Fibroblast of lung (primary cell): ENCODE results near the gene OLIG1. TPM values are rescaled to one million over a fixed set of nuclear protein-coding genes. Genes with fewer than 3 reads are reported as not detected.

ENCODE experiments used
- DNase-seq, 2 donors: peaks; one replicate each; pipeline versions ENCODE4 v3.0.0 to v3.0.0-alpha.2; 2010; ENCODE audit warnings: low read depth in 2 of 2
- H2AFZ ChIP-seq: 2 replicates; pipeline ENCODE4 v1.5.1; 2012; ENCODE audit warnings: low read length, control low read depth, inconsistent platforms
- H3K27ac ChIP-seq: 2 replicates; pipeline ENCODE4 v1.5.1; 2011; ENCODE audit warnings: low read length, control low read depth; ENCODE audit not compliant: insufficient read depth
- H3K27me3 ChIP-seq: 2 replicates; pipeline ENCODE4 v1.5.1; 2011; ENCODE audit warnings: mild to moderate bottlenecking, low read length; ENCODE audit not compliant: control insufficient read depth, insufficient read depth
- H3K36me3 ChIP-seq: 2 replicates; pipeline ENCODE4 v1.5.1; 2011; ENCODE audit warnings: low read length; ENCODE audit not compliant: control insufficient read depth, insufficient read depth
- H3K4me1 ChIP-seq: 2 replicates; pipeline ENCODE4 v1.5.1; 2011; ENCODE audit warnings: low read length; ENCODE audit not compliant: control insufficient read depth, insufficient read depth; ENCODE audit errors: extremely low read depth
- H3K4me2 ChIP-seq: 2 replicates; pipeline ENCODE4 v1.5.1; 2011; ENCODE audit warnings: low read length, control low read depth; ENCODE audit not compliant: insufficient read depth; ENCODE audit errors: extremely low read depth
- H3K4me3 ChIP-seq, 4 experiments: fragments of 200-600 bp in 1 of 4; sonication (generic) in 1 of 4; replicated peaks in 1 of 4; 2 replicates each; pipeline ENCODE4 v1.5.1; 2011 to 2016; ENCODE audit warnings: low read length in 4 of 4, low read depth in 3 of 4, mild to moderate bottlenecking in 3 of 4, control low read depth in 2 of 4, inconsistent platforms in 1 of 4, mixed read lengths in 1 of 4; ENCODE audit not compliant: insufficient read depth in 1 of 4; ENCODE audit errors: control extremely low read depth in 1 of 4
- H3K79me2 ChIP-seq: 2 replicates; pipeline ENCODE4 v1.5.1; 2012; ENCODE audit warnings: mild to moderate bottlenecking, low read length, inconsistent platforms; ENCODE audit not compliant: control insufficient read depth, insufficient read depth
- H3K9ac ChIP-seq: 2 replicates; pipeline ENCODE4 v1.5.1; 2011; ENCODE audit warnings: mild to moderate bottlenecking, low read length, control low read depth; ENCODE audit not compliant: insufficient read depth
- H3K9me3 ChIP-seq: 2 replicates; pipeline ENCODE4 v1.5.1; 2012; ENCODE audit warnings: low read depth, low read length; ENCODE audit not compliant: control insufficient read depth, insufficient read depth
- H4K20me1 ChIP-seq: 2 replicates; pipeline ENCODE4 v1.5.1; 2011; ENCODE audit warnings: low read length; ENCODE audit not compliant: control insufficient read depth, insufficient read depth; ENCODE audit errors: extremely low read depth
- CTCF ChIP-seq, 2 donors: IDR thresholded peaks in 1 of 2; conservative IDR thresholded peaks in 1 of 2; 1 replicate in 1 of 2; 2 replicates in 1 of 2; pipeline ENCODE4 v1.5.1; 2011 to 2012; ENCODE audit warnings: low read length in 2 of 2, control low read depth in 1 of 2, inconsistent platforms in 1 of 2, low read depth in 1 of 2, mild to moderate bottlenecking in 1 of 2
- EZH2 ChIP-seq: IDR thresholded peaks from 2 replicates; pipeline ENCODE4 v1.5.1; 2012; ENCODE audit warnings: low read length, control low read depth, mild to moderate bottlenecking; ENCODE audit errors: missing control alignments
- polyA plus RNA-seq, 2 donors: library from polyadenylated mRNA; depleted of rRNA in 1 of 2; stranded (reverse) in 1 of 2; unstranded in 1 of 2; fragments of >200 nt; gene quantifications; 2 replicates each; pipeline ENCODE4 v1.2.1, GENCODE V29; 2011 to 2012; ENCODE audit warnings: missing spikeins in 1 of 2
- total RNA-seq: library from RNA; depleted of rRNA; stranded (reverse); fragments of >200 nt; gene quantifications from 2 replicates; pipeline ENCODE4 v1.2.1, GENCODE V29; 2014

The OLIG1 gene
- total and polyA plus RNA-seq, 2 donors (not counting 1 experiment from before 2014, with no cell fraction given): not detected

GRCh38 chr21:33070744-33070997 is 730 bp downstream of the OLIG1 start:
- H3K4me3 ChIP-seq: no peak overlapping the region
- no peaks in the 10 kb centered on the region for H3K36me3 ChIP-seq
- TF ChIP-seq CTCF (conservative IDR thresholded peaks at IDR 0.05 in 1 of 2, IDR thresholded peaks at IDR 0.05 in 1 of 2; ENCODE audit: low read depth in 1 of 2, low read length in 2 of 2): no peak
- TF ChIP-seq EZH2: no peak
- no peaks in the 10 kb centered on the region for H3K79me2 ChIP-seq
- no peak overlapping the region for H3K27ac ChIP-seq
- no peaks in the 10 kb centered on the region for H3K9me3 ChIP-seq
- no peak overlapping the region for H2AFZ ChIP-seq
- H3K9ac ChIP-seq: no peak overlapping the region
- no peak overlapping the region for H3K4me2 ChIP-seq
- H3K27me3 ChIP-seq: peaks cover 69% of the 10 kb centered on the region
- H4K20me1 ChIP-seq: no peaks in the 10 kb centered on the region
- H3K4me1 ChIP-seq: no peaks in the 10 kb centered on the region
- DNase-seq: no peak

GRCh38 chr21:33070998-33071769 is 1.2 kb downstream of the OLIG1 start:
- Histone ChIP-seq H3K9me3 (no peaks in the 10 kb centered on the region), H3K79me2 (no peaks in the 10 kb centered on the region), H3K9ac (no peak overlapping the region), H3K36me3 (no peaks in the 10 kb centered on the region), H3K27ac (no peak overlapping the region), H4K20me1 (no peaks in the 10 kb centered on the region), H3K4me2 (no peak overlapping the region), H3K27me3 (peaks cover 68% of the 10 kb centered on the region), H3K4me3 (no peak overlapping the region), H3K4me1 (no peaks in the 10 kb centered on the region), H2AFZ (no peak overlapping the region)
- TF ChIP-seq CTCF (conservative IDR thresholded peaks at IDR 0.05 in 1 of 2, IDR thresholded peaks at IDR 0.05 in 1 of 2; ENCODE audit: low read depth in 1 of 2, low read length in 2 of 2) (no peak), EZH2 (peak; percentile 12)
- DNase-seq: peak in 1 of 2 donors; percentile 8

GRCh38 chr21:33071770-33072306 is 1.9 kb downstream of the OLIG1 start:
- no peaks in the 10 kb centered on the region for H4K20me1 ChIP-seq
- no peaks in the 10 kb centered on the region for H3K79me2 ChIP-seq
- no peak overlapping the region for H2AFZ ChIP-seq
- H3K27me3 ChIP-seq: peaks cover 65% of the 10 kb centered on the region
- no peaks in the 10 kb centered on the region for H3K9me3 ChIP-seq
- no peaks in the 10 kb centered on the region for H3K36me3 ChIP-seq
- H3K4me3 ChIP-seq: peak overlapping the region in 3 of 4 experiments; percentile 26 to 43 (median 38)
- TF ChIP-seq CTCF (conservative IDR thresholded peaks at IDR 0.05 in 1 of 2, IDR thresholded peaks at IDR 0.05 in 1 of 2; ENCODE audit: low read depth in 1 of 2, low read length in 2 of 2) (no peak), EZH2 (peak; percentile 95)
- no peaks in the 10 kb centered on the region for H3K4me1 ChIP-seq
- DNase-seq: peak; percentile 21 to 28
- no peak overlapping the region for H3K9ac ChIP-seq
- H3K4me2 ChIP-seq: peak overlapping the region; percentile 81
- no peak overlapping the region for H3K27ac ChIP-seq
